ENCODE results near the gene TNFSF13B.

GRCh38 chr13:108323031-108323430 lies 53.5 kb downstream of the TNFSF13B start:
- no peak for TF ChIP-seq POLR2A (IDR thresholded peaks at IDR 0.05)
- TF ChIP-seq, protein P1, sequence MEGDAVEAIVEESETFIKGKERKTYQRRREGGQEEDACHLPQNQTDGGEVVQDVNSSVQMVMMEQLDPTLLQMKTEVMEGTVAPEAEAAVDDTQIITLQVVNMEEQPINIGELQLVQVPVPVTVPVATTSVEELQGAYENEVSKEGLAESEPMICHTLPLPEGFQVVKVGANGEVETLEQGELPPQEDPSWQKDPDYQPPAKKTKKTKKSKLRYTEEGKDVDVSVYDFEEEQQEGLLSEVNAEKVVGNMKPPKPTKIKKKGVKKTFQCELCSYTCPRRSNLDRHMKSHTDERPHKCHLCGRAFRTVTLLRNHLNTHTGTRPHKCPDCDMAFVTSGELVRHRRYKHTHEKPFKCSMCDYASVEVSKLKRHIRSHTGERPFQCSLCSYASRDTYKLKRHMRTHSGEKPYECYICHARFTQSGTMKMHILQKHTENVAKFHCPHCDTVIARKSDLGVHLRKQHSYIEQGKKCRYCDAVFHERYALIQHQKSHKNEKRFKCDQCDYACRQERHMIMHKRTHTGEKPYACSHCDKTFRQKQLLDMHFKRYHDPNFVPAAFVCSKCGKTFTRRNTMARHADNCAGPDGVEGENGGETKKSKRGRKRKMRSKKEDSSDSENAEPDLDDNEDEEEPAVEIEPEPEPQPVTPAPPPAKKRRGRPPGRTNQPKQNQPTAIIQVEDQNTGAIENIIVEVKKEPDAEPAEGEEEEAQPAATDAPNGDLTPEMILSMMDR (IDR thresholded peaks at IDR 0.05): no peak
